ENCODE data around the gene IL1RAP. TPM values are rescaled to one million over a fixed set of nuclear protein-coding genes. Genes with fewer than 3 reads are reported as not detected.

Gene IL1RAP
- polyA plus RNA-seq, 3 donors = 8.0 to 12.6 (median 11.8) TPM

GRCh38 chr3:190525634-190526033, 11.7 kb downstream of the IL1RAP start:
- no peak for DNase-seq
- Histone ChIP-seq H4K20me1 (ENCODE audit: insufficient read depth, low read length) (no peaks in the 10 kb centered on the region), H3K27ac (ENCODE audit: low read depth in 1 of 2, low read length in 2 of 2) (no peak overlapping the region), H3K36me3 (replicated peaks in 1 of 2; ENCODE audit: control insufficient read depth in 1 of 2, insufficient read depth in 2 of 2, low read length in 2 of 2) (no peaks in the 10 kb centered on the region), H3K27me3 (ENCODE audit: control insufficient read depth in 2 of 2, insufficient read depth in 2 of 2, low read length in 2 of 2) (no peaks in the 10 kb centered on the region), H3K4me1 (ENCODE audit: control insufficient read depth in 1 of 2, insufficient read depth in 2 of 2, low read length in 2 of 2) (peaks cover 6 to 12% of the 10 kb centered on the region in 2 donors), H3K4me3 (replicated peaks in 1 of 3; ENCODE audit: low read depth in 2 of 3, low read length in 3 of 3) (no peak overlapping the region), H3K9me3 (replicated peaks in 1 of 2; ENCODE audit: control insufficient read depth in 1 of 2, insufficient read depth in 1 of 2, low read length in 2 of 2) (no peaks in the 10 kb centered on the region), H3K79me2 (ENCODE audit: insufficient read depth, low read length) (peaks cover 8% of the 10 kb centered on the region), H3K4me2 (replicated peaks; ENCODE audit: extremely low read depth, low read length, poor library complexity, severe bottlenecking) (no peak overlapping the region), H2AFZ (ENCODE audit: insufficient read depth, low read depth, low read length, poor library complexity, severe bottlenecking) (no peak overlapping the region), H3K9ac (ENCODE audit: insufficient read depth, low read length, poor library complexity, severe bottlenecking) (no peak overlapping the region)
- TF ChIP-seq CTCF (IDR thresholded peaks at IDR 0.05) = no peak
- peaks cover 0 to 3% (median 0%) of the 10 kb centered on the region in 7 donors for H3K9me3 Mint-ChIP-seq
- no CpG with 5 or more reads among the region's 2 CpGs for WGBS (ENCODE audit: insufficient coverage)
- no peak overlapping the region for H3K27ac Mint-ChIP-seq
- peaks cover 0 to 1% (median 0%) of the 10 kb centered on the region in 3 donors for H3K27me3 Mint-ChIP-seq (ENCODE audit: low read depth in 3 of 3)
- peaks cover 5 to 25% of the 10 kb centered on the region in 2 donors for H3K36me3 Mint-ChIP-seq
- H3K4me1 Mint-ChIP-seq = peaks cover 16% of the 10 kb centered on the region
- no peak overlapping the region for H3K4me3 Mint-ChIP-seq
- intact Hi-C loops (cut with micrococcal nuclease) = no loop called here

GRCh38 chr3:190526787-190527762, 13.2 kb downstream of the IL1RAP start:
- peak overlapping the region in 1 of 7 donors; percentile 42 for H3K27ac Mint-ChIP-seq
- peaks cover 20% of the 10 kb centered on the region for H3K4me1 Mint-ChIP-seq
- Histone ChIP-seq H3K27me3 (ENCODE audit: control insufficient read depth in 2 of 2, insufficient read depth in 2 of 2, low read length in 2 of 2) (no peaks in the 10 kb centered on the region), H3K9me3 (replicated peaks in 1 of 2; ENCODE audit: control insufficient read depth in 1 of 2, insufficient read depth in 1 of 2, low read length in 2 of 2) (no peaks in the 10 kb centered on the region), H3K36me3 (replicated peaks in 1 of 2; ENCODE audit: control insufficient read depth in 1 of 2, insufficient read depth in 2 of 2, low read length in 2 of 2) (no peaks in the 10 kb centered on the region), H2AFZ (ENCODE audit: insufficient read depth, low read depth, low read length, poor library complexity, severe bottlenecking) (no peak overlapping the region), H3K9ac (ENCODE audit: insufficient read depth, low read length, poor library complexity, severe bottlenecking) (no peak overlapping the region), H3K79me2 (ENCODE audit: insufficient read depth, low read length) (no peaks in the 10 kb centered on the region), H3K4me2 (replicated peaks; ENCODE audit: extremely low read depth, low read length, poor library complexity, severe bottlenecking) (no peak overlapping the region), H4K20me1 (ENCODE audit: insufficient read depth, low read length) (peaks cover 6% of the 10 kb centered on the region), H3K4me3 (replicated peaks in 1 of 3; ENCODE audit: low read depth in 2 of 3, low read length in 3 of 3) (no peak overlapping the region), H3K4me1 (ENCODE audit: control insufficient read depth in 1 of 2, insufficient read depth in 2 of 2, low read length in 2 of 2) (peaks cover 6 to 16% of the 10 kb centered on the region in 2 donors), H3K27ac (ENCODE audit: low read depth in 1 of 2, low read length in 2 of 2) (no peak overlapping the region)
- no peak for TF ChIP-seq CTCF (IDR thresholded peaks at IDR 0.05)
- H3K27me3 Mint-ChIP-seq (ENCODE audit: low read depth in 3 of 3) = no peaks in the 10 kb centered on the region
- peaks cover 0 to 3% (median 0%) of the 10 kb centered on the region in 7 donors for H3K9me3 Mint-ChIP-seq
- intact Hi-C loops (cut with micrococcal nuclease) = no loop called here
- peaks cover 13 to 21% of the 10 kb centered on the region in 2 donors for H3K36me3 Mint-ChIP-seq
- WGBS (ENCODE audit: insufficient coverage) = 84% methylated on average over 3 of the region's 5 CpGs
- H3K4me3 Mint-ChIP-seq = no peak overlapping the region
- DNase-seq = no peak

All from CD14-positive monocyte (primary cell).